Fibroblast of skin of right biceps (primary cell): Measurements from ENCODE around the gene HLA-DOA.

ENCODE experiments used
- DNase-seq: peaks from one replicate; pipeline ENCODE4 v3.0.0-alpha.2; 2013

Gene HLA-DOA

DNA sequence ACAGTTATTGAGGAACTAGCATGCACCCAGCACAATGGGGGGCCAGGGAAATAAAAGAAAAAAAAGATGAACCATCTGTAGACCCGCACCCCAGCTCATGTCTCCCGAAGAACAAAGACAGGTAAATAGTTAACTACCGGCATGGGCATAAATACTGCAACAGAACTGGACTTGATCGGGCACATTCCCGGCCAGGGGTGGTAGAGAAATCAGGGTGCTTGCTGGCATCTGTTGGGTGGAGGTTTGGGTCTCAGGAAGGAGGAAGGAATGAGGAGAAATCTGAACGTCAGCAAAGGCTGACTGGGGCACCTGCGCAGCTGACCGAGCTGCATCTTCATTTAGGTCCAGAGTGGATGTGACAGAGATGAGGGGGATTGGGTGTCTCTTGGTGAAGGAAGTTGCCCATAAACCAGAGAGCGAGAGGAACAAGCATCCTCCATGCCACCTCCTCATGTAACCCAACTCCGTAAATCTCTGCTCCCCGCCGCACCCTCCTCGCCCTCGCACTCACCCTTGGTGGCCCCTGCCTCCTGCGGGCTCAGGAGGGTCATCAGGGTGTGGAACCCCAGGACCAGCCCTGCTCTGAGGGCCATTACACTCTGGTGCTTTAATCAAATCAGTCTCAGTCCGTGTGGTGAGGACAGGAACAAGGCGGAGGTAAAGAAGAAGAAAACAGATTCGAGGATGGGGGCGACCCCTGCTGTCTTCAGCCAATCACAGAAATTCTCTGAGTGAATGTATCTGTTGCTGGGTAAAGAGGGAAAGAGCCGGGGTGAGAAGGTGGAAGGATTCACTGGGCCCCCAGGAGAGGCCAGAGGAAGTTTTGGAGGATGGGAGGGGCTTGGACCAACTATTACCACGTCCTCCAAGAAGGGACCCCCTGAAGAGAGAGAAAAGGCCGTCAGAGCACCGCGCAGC is at the start of gene HLA-DOA:
Gene HLA-DOA (minus strand): TSS at position 648 of the 918 bp plus-strand sequence.
- DNase-seq: peak; percentile 26

DNA sequence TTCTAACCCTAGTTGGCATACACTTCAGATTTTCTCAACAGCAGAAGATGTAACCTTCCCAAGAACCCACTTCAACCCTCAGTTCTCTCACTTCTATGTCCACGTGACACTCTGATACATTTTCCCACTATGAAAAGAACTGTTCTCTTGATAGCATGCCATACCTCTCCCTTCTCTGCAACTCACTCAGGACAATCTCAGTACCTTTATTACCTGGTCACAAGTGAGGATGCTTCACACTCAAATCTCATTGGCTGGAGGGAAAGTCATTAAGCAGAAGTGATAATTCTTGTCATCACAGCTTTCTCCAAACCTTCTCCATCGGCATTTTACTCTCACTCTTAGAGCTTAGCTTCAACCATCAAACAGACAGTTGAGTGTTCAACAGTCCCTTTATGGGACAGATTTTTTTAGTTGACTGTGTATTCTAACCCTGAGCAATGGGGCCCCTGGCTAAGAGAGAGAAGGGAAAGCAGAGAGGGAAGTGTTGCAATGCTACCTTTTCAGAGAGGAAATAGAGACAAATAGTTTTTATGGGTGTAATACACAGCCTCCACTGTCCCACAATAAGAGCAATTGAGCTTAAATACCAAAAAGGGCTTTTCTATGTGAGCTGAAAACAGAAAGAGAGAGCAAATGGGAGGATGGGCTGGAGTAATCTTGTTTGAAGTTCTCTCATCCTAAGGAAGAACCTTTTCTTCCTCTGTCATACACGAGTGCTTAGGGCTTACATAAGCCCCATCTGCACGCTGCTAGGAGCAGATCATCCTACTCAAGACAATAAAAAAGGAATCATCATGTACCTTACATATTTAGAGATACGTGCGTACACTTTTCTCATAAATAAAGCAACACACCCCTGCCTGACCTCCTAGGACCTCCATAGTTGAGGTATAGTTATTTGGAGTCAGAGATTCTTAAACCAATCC is 48.1 kb upstream of the HLA-DOA start:
- no peak for DNase-seq

DNA sequence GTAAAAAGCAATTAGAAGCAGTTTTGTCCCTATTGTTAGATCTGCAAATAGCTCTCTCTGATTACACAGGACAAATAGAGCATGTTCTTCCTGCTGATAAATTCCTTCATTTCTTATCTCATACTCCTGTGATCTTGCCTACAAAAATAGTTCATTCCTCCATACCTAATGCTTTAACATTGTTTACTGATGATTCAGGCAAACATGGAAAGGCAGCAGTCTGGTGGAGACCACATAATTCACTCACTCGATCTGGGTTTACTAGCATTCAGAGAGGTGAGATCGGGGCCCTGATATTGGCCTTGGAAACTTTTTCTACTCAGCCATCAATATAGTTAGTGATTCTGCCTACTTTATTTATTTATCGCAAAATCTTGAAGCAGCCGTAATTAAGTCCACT is 43.8 kb upstream of the HLA-DOA start:
- peak; percentile 51 for DNase-seq

DNA sequence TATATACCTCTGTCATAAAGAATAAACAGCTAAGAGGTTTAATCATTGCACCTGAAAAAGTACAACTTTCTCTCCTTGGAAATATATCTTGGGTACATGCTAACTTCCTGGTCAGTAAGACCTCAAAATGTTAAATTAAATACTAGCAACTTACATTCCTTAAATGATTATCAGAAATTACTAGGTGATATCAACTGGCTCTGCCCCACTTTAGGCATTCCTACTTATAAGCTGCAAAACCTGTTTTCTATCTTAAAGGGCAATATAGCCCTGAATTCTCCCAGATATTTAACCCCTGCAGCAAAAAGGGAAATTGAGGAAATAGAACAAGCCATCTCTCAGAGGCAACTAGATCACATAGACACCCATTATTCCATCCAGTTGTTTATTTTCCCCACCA is 43.2 kb upstream of the HLA-DOA start:
- DNase-seq: no peak

DNA sequence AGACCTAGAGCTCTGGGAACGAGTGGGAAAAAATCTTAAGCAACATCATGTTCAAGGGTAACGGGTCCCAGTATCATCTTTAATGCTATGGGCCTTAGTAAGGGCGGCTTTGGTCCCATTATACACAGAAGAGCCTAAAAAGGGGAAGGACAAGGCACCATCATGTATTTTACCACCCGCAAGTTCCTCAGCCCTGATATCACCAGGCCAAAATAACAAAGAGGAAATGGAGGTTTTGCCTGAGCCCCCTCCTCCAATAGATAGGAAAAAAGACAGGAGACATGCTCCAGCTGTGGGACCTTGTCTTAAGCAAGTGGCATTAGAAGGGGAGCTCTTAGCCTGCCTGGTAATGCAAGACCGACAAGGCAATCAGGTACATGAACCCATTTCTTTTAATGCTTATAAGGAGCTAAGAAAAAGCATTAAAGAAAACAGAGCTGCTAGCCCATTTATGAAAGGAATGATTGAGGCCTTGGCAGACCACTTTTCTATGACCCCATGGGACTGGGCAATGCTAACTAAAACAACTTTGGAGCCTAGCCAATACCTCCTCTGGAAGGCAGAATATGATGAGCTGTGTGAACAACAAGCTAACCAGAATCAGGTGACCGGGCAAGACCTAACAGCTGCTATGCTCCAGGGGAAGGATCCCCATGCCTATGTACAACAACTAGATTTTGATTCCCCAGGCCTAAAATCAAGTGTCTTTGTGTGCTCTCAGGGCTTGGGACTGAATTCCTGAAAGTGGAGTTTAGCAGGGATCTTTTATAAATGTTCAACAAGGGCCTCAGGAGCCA is 40.8 kb upstream of the HLA-DOA start:
- DNase-seq: no peak

DNA sequence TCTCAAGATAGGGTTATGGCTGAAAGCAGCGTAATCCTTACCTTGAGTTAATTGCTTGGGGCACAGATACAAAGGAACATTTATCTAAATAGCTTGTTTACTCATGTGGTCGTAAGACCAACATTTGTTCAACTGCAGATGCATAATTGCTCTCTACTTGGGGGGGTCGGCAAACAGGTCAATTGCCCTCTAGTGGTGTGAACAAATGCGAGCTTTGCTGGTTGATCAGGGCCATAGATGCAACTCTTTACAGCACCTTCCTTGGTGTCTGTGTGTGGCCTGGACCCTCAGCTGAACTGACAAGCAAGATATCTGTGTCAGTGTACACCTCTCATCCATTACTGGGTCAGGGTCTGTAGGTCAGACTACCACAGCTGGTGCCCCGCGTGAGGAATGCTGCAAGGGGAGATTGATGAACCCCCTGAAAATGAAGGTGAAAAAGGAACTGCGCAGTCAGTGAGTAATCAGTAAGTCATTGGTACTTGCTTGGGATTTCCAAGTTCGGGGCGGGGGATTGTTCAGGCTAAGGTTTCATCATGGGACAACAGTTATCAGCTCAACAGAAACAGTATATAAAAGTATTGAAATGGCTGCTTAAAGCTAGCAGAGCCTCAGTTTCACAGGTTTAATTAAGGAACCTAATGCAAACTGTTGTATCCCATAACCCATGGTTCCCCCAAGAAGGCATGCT is 40.1 kb upstream of the HLA-DOA start:
- DNase-seq: no peak

DNA sequence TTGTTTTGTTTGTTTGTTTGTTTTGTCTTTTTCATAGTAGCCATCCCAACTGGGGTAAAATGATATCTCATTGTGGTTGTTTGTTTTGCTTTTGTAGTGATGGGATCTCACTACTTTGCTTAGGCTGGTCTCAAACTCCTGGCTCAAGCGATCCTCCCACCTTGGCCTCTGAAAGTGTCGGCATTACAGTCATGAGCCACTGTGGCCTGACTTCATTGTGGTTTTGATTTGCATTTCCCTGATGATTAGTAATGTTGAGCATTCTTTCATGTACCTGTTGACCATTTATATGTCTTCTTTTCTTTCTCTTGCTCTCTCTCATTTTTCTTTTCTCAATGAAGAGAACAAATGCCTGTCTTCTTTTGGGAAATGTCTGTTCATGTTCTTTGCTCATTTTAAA is 30.8 kb upstream of the HLA-DOA start:
- no peak for DNase-seq

DNA sequence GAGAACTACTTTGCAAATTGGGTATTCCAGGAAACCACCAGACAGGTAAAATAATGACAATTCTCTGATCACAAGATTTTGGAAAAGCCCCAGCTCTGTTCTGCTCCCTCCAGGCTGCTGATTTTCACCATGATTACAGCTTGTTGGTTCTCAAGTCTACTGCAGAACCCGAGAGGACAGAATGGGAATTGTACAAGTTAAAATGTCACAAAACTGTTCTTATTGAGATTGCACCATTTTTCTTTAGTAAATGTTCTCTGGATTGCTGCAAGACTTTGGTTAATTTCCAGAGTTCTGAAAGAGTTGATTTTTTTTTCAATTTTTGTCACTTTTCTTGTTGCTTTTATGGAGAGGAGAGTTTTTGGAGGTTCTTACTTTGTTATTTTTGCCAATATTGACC is 27.1 kb upstream of the HLA-DOA start:
- no peak for DNase-seq

DNA sequence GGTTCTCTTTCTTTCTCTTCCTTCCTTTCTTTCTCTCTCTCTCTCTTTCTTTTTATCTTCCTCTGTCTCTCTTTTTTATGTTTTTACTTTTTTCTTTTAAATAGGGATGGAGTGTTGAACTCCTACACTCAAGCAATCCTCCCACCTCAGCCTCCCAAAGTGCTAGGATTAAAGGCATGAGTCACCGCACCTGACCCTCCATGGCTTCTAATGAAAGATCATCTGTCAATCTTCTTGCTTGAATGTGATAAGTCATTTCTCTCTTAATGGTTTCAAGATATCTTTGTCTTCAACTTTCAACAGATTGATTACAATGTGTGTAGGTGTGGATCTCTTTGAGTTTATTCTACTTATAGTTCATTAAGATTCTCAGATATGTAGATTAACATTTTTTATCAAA is 25.2 kb upstream of the HLA-DOA start:
- DNase-seq: no peak

DNA sequence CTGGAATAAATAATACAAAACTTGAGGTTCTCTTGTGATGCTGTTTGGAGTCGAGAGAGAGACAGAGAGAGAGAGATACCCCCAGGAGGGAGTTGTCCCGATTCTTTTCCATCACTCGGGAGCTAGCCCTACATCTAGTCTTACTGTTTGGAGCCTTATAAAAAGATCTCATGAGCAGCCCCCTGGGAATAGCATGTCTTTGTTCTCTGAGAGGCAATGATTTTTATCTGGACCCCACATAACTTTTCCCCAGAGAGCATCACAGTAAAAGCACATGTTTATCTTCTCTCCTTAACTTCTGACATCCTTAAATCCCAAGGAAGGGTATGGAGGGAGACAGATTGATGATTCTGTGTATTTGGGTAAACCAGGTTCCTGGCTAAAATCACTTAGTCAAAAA is 20.9 kb upstream of the HLA-DOA start:
- no peak for DNase-seq

DNA sequence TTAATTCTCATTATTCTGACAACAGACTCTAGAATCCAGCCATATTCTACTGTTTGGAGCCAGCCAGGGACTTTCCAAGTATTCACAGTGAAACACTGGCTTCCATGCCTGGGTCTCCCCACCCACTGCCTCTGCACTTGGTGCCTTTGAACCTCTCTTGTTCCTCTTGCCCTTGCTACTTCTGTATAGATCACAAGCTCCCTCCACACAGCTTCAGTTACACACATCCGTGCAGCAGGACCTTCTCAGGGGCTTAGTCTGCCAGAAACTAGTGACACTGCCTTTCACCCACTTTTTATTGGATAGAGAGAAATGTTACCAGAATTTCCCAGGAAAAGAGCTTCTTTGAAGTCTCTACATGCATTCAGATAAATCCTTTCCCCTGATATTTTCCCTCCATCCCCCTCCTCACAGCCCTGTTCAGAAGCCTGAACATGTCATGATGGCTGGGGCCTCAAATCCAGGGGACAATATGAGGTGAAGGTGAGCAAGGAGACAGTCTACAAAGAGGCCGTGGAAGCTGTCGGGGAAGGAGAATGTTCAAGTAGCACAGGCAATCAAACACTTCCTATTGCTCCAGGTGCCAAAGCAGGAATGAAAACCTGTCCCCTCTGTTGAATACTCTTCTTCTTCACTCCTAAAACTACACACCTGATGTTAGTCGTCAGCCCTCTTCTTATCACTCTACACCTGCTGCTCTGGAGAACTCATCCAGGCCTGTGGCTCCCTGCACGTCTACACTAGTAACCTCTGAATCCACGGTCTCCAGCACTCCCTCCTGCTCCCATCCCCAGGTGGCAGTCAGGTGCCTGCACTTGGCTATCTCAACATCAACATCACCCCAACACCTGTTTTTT is 20.2 kb upstream of the HLA-DOA start:
- DNase-seq: no peak

DNA sequence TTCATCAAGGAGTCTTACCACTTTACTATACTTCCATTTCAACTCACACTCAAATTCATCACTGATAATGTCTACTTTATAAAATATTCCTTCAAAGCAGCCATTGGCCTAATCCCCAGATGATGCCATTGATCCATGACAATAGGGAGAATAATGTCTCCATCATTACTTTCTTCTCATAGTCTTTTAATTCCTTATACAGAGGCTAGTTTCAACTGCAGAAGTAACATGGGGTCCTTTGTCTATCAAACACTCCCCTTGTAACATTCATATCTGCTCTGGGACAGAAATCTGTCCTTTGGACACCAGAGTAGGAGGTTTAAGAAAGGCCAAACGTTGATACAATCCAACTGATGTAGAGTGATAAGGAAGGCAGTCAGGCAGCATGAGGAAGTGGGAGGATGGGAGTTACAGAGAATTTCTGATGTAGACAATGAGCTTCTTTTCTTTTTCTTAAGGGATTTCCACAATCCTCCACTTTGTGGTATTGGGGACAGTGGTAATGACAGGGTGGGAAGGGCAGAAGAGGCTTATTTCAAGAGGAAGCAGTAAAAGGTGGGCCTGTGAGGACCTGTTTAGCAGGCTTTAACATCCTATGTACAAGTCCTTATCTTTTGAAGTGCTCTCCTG is 18.9 kb upstream of the HLA-DOA start:
- no peak for DNase-seq

DNA sequence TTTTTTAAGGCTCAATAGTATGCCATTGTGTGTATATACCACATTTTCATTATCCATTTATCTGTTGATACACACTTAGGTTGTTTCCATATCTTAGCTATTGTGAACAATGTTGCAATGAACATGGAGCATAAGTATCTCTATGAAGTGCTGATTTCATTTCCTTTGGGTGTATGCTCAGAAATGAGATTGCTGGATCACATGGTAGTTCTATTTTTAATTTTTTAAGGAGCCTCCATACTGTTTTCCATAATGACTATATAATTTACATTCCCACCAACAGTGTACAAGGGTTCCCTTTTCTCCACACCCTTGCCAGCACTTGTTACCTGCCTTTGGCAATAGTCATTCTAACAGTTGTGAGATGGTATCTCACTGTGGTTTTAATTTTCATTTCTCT is 15.1 kb upstream of the HLA-DOA start:
- no peak for DNase-seq

DNA sequence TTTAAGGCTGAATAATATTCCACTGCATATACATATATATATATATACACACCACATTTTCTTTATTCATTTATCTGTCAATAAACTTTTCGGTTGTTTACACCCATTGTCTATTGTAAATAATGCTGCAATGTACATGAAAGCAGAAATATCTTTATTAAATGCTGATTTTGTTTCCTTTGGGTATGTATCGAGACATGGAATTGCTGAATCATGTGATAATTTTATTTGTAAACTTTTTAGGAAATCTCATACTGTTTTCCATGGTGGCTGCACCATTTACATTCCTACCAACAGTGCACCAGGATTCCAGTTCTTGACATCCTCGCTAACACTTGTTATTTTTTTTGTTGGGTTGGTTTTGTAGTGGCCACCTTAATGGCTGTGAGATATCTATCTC is 14.1 kb upstream of the HLA-DOA start:
- no peak for DNase-seq

DNA sequence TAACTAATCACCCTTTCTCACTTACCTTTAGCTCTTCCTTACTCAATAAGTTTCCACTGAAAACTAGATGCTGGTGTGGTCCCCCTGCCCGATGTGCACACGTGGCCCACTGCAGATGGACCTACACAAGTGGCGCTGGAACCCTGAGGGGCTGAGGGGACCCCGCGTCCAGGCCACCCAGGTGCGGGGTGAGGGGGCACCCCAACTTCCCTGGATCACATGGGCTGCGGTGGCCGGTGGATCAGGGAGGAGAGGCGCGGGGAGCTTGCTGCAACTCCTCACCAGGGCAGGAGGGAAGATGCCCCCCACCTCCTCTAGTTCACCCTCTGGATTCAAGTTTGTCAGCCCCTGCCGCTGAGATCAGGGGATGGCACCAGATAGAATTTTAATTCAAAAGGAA is 12.5 kb upstream of the HLA-DOA start:
- DNase-seq: no peak

DNA sequence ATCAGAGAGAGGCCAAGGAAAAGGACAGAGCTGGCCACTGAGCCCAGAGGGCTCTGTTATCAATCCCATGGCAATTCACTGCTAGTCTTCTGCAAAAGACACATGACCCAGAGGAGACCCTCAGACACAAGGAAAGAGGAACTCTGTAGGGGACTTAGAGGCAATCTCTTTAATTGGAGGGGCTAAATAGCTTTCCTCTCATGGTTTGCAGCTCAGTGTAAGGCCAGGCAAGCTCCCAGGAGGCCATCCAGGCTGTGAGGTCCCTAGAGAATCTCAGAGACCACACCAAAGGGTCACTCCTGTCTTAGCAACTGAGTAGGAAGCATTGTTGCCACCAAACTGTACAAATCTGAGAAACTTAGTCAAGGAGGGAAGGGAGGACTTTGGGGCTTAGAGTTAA is 10.0 kb upstream of the HLA-DOA start:
- no peak for DNase-seq

DNA sequence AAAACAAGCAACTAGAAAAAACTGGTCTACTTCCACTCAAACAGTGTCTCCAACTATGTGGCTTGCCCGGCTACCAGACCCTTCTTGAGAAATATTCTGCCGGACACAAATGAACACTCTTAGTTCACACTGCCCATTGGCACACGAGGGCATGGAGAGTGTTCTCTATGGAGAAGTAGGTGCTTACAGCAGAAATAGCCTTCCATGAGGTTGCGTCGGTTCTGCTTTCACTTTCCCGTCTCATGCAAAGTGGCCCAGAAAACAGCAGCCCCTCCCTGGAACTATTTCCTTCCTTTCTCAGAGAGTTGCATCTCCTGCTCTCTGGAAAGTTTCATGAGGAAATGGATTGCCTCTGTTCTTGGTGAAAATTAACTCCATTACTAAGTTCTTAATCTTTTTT is 9.5 kb upstream of the HLA-DOA start:
- DNase-seq: peak; percentile 19

DNA sequence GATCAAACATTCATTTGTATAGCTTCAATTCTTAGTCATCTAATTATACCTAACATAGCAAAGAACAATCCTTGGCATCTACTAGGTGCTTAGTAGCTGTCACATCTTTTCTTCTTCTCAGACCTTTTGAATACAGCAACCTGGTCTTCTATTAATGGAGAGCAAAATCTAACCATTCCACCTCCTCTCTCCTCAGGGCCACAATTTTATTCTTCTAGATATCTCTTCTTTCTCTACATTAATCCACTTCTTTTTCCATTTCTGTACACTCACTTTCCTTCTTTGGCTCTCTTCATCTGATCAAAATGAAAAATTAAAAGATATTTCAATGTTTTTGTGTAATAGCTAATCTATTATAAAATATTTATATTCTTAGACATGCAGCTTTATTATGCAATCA is 9.0 kb upstream of the HLA-DOA start:
- DNase-seq: no peak

DNA sequence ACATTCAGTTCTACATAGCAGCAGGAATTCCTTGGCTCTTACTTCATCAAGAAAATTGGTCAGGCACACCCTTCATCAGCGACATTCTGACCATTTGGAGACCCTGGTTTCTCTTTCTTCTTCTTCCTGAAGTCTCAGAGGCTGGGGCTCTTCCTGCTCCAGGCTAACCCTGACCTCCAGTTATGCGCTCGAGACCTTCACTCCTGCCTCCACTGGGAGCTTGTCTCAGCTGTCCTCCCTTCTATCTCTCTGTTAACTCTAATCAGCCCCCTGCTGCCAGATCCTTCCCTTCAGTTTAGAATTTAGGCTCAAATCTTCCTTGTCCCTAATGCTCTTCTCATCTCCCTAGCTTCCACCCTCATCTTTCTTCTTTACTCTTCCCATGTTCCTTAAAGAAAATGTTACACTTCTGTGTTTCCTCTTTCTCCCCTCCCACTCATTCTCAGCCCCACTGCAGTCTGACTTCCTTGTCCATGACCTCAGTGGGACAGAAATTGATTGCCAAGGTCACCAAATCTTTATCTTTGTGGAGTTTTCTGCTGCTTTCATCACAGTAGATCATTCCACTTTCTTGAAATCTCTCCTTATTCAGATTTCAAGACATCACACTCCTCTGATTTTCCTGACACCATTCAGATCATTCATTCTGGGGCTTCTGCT is 8.4 kb upstream of the HLA-DOA start:
- no peak for DNase-seq

DNA sequence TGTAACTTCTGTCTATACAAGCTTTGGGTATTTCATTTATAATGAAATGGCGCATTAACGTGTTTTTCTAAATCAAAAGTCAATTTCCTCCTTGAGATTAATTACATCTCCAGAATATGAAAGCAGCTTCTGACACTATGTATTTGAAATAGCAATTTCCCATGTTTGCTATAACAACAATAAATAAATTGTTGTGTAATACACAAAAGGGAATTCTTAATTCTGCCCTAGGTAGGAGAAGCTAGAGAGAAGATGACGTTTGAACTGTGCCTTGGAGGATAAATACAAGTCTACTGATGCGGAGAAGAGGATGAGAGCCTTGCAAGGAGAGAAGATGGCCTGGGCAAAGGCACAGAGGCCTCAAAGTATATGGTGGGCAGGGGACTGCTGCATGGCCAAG is 7.6 kb upstream of the HLA-DOA start:
- no peak for DNase-seq
